ENCODE results near the gene KDM4B.

KDM4B gene

DNA sequence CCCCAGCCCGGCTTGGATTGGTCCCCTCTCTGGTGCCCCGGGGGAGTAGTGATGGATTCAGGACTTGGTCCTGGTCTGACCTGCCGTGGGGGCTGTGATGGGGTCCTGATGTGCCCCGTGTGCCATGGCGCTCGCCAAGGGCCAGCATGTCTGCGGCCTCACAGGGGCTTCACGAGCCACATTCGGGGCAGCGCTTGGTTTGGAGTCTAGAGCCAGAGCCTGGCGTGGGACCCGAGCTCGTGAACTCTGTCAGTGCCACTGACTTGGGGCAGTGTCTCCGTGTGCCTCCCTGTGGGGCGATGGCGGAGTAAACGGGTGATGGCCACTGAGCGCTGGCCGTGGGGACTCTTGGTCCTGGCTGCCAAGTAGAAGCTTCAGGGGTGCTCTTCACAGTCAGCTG, 17.1 kb downstream of the KDM4B start:
- no peaks in the 10 kb centered on the region for H3K9me3 ChIP-seq (ENCODE audit: insufficient read depth, low read length, severe bottlenecking)
- DNase-seq (no peak), ATAC-seq (ENCODE audit: insufficient read depth, low read depth) (no peak)
- H3K4me2 ChIP-seq (ENCODE audit: insufficient read depth, low read length): no peak overlapping the region
- no peaks in the 10 kb centered on the region for H3K4me1 ChIP-seq (ENCODE audit: insufficient read depth, low read length)
- H3K27ac ChIP-seq (ENCODE audit: low read length): no peak overlapping the region
- H4K20me1 ChIP-seq (ENCODE audit: insufficient read depth, low read length): peaks cover 73% of the 10 kb centered on the region
- no peaks in the 10 kb centered on the region for H3K27me3 ChIP-seq (ENCODE audit: insufficient read depth, low read length, poor library complexity)
- peaks cover 4% of the 10 kb centered on the region for H3K36me3 ChIP-seq (ENCODE audit: insufficient read depth, low read length)
- no peak overlapping the region for H3K9ac ChIP-seq (ENCODE audit: low read depth, low read length)
- H3K79me2 ChIP-seq (ENCODE audit: insufficient read depth, low read length): peaks cover 96% of the 10 kb centered on the region
- H3K4me3 ChIP-seq (ENCODE audit: low read depth in 1 of 2, low read length in 2 of 2): no peak overlapping the region
- TF ChIP-seq, protein P1, sequence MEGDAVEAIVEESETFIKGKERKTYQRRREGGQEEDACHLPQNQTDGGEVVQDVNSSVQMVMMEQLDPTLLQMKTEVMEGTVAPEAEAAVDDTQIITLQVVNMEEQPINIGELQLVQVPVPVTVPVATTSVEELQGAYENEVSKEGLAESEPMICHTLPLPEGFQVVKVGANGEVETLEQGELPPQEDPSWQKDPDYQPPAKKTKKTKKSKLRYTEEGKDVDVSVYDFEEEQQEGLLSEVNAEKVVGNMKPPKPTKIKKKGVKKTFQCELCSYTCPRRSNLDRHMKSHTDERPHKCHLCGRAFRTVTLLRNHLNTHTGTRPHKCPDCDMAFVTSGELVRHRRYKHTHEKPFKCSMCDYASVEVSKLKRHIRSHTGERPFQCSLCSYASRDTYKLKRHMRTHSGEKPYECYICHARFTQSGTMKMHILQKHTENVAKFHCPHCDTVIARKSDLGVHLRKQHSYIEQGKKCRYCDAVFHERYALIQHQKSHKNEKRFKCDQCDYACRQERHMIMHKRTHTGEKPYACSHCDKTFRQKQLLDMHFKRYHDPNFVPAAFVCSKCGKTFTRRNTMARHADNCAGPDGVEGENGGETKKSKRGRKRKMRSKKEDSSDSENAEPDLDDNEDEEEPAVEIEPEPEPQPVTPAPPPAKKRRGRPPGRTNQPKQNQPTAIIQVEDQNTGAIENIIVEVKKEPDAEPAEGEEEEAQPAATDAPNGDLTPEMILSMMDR (IDR thresholded peaks at IDR 0.05; ENCODE audit: borderline replicate concordance, extremely low read depth, low read length, poor library complexity, severe bottlenecking): no peak
- no peak for TF ChIP-seq EZH2 (IDR thresholded peaks at IDR 0.05; ENCODE audit: borderline replicate concordance, low read depth, low read length, severe bottlenecking)
- no peak overlapping the region for H2AFZ ChIP-seq (ENCODE audit: low read depth, low read length)

DNA sequence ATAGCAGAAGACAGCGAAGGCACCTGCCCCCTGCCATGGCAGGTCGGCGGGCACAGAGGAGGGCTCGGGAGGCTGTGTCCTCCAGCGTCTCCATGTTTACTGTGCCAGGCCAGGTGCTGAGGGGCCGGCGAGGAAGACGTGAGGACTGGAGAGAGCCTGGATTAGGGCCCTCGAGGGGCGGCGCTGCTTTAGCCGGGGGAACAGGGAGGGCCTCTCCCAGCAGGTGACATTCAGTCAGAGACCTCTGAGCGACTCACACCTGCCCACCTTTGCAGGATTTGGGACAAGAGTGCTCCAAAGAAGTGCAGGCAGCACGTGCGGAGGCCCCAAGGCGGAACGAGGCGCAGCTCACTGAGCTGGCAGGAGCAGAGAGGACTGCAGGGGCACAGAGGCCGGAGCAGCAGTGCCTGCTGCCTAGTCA, 17.6 kb downstream of the KDM4B start:
- Histone ChIP-seq H4K20me1 (ENCODE audit: insufficient read depth, low read length) (peaks cover 72% of the 10 kb centered on the region), H3K27ac (ENCODE audit: low read length) (no peak overlapping the region), H3K4me2 (ENCODE audit: insufficient read depth, low read length) (no peak overlapping the region)

DNA sequence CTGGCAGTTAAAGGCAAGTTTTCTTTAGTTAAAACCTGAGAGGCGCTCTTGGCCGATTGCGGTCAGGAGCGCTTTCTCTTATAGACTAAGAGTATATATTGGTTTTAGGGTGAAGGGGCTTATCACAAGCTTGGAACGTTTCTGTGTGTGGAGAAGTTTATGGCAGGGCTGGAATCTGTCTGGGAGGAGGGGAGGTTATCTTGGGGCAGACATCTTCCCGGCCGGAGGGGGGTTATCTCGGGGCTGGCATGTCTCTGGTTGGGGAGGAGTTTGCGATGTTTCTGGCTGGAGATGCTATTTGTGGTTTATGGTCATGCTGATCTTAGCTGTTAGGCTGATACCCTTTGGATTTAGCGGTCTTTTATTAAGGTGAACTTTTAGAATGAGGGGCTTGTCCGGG, 18.3 kb downstream of the KDM4B start:
- ATAC-seq (ENCODE audit: insufficient read depth, low read depth) (no peak), DNase-seq (no peak)
- H3K4me2 ChIP-seq (ENCODE audit: insufficient read depth, low read length): no peak overlapping the region
- no peak overlapping the region for H3K9ac ChIP-seq (ENCODE audit: low read depth, low read length)
- peaks cover 4% of the 10 kb centered on the region for H3K36me3 ChIP-seq (ENCODE audit: insufficient read depth, low read length)
- H3K79me2 ChIP-seq (ENCODE audit: insufficient read depth, low read length): peaks cover 96% of the 10 kb centered on the region
- peaks cover 74% of the 10 kb centered on the region for H4K20me1 ChIP-seq (ENCODE audit: insufficient read depth, low read length)
- TF ChIP-seq, protein P1 (IDR thresholded peaks at IDR 0.05; ENCODE audit: borderline replicate concordance, extremely low read depth, low read length, poor library complexity, severe bottlenecking): no peak
- no peak for TF ChIP-seq EZH2 (IDR thresholded peaks at IDR 0.05; ENCODE audit: borderline replicate concordance, low read depth, low read length, severe bottlenecking)
- H3K27ac ChIP-seq (ENCODE audit: low read length): no peak overlapping the region
- no peaks in the 10 kb centered on the region for H3K27me3 ChIP-seq (ENCODE audit: insufficient read depth, low read length, poor library complexity)
- no peaks in the 10 kb centered on the region for H3K9me3 ChIP-seq (ENCODE audit: insufficient read depth, low read length, severe bottlenecking)
- H3K4me1 ChIP-seq (ENCODE audit: insufficient read depth, low read length): no peaks in the 10 kb centered on the region
- no peak overlapping the region for H3K4me3 ChIP-seq (ENCODE audit: low read depth in 1 of 2, low read length in 2 of 2)
- H2AFZ ChIP-seq (ENCODE audit: low read depth, low read length): no peak overlapping the region

More for the DNA sequence above, 17.6 kb downstream of the KDM4B start:
- Histone ChIP-seq H3K79me2 (ENCODE audit: insufficient read depth, low read length) (peaks cover 96% of the 10 kb centered on the region), H3K9ac (ENCODE audit: low read depth, low read length) (no peak overlapping the region), H3K27me3 (ENCODE audit: insufficient read depth, low read length, poor library complexity) (no peaks in the 10 kb centered on the region), H3K4me3 (ENCODE audit: low read depth in 1 of 2, low read length in 2 of 2) (no peak overlapping the region), H2AFZ (ENCODE audit: low read depth, low read length) (no peak overlapping the region), H3K9me3 (ENCODE audit: insufficient read depth, low read length, severe bottlenecking) (no peaks in the 10 kb centered on the region), H3K4me1 (ENCODE audit: insufficient read depth, low read length) (no peaks in the 10 kb centered on the region), H3K36me3 (ENCODE audit: insufficient read depth, low read length) (peaks cover 4% of the 10 kb centered on the region)
- no peak for DNase-seq
- TF ChIP-seq EZH2 (IDR thresholded peaks at IDR 0.05; ENCODE audit: borderline replicate concordance, low read depth, low read length, severe bottlenecking): no peak
- TF ChIP-seq, protein P1 (IDR thresholded peaks at IDR 0.05; ENCODE audit: borderline replicate concordance, extremely low read depth, low read length, poor library complexity, severe bottlenecking): no peak
- ATAC-seq (ENCODE audit: insufficient read depth, low read depth): no peak

All from DND-41 (cell line).